GM12878 (cell line): ENCODE measurements around the gene IQCK. TPM values are rescaled to one million over a fixed set of nuclear protein-coding genes. Genes with fewer than 3 reads are reported as not detected.

Source experiments
- ATAC-seq: fragments of 200-7000 bp; cut with Tn5 transposase; 3 replicates; pipeline ENCODE4 v1.9.1; 2020; ENCODE audit warnings: mild to moderate bottlenecking, moderate library complexity
- BruUV-seq: library from RNA; stranded (reverse); fragments of 400-500 nt; replicated peaks from 2 replicates; lab custom pipeline; 2021; lab: Mats Ljungman, UMichigan
- CTCF ChIA-PET: fragments of 300-600 bp; sonication (Branson Sonifier 250); formaldehyde crosslinking; extraction: SDS; loops from one replicate; lab custom pipeline; 2021; ENCODE audit warnings: inconsistent platforms; lab: Yijun Ruan, JAX
- POLR2A ChIA-PET: fragments of 350-600 bp; formaldehyde crosslinking; extraction: SDS; loops from one replicate; lab custom pipeline; 2021; ENCODE audit warnings: inconsistent platforms; lab: Charles Lee
- RAD21 ChIA-PET: fragments of 300-600 bp; sonication (Branson Sonifier 250); formaldehyde crosslinking; loops from one replicate; lab custom pipeline; 2023; ENCODE audit warnings: antibody characterized with exemption; ENCODE audit not compliant: unreplicated experiment; lab: Charles Lee
- SMC1A ChIA-PET: fragments of 300-600 bp; sonication (Branson Sonifier 250); formaldehyde crosslinking; loops from one replicate; lab custom pipeline; 2023; ENCODE audit not compliant: unreplicated experiment, uncharacterized antibody; lab: Charles Lee
- DNase-seq: peaks from one replicate; pipeline ENCODE4 v3.0.0-alpha.2; 2011; ENCODE audit warnings: low read depth, low spot score
- FAIRE-seq: peaks from 3 replicates; lab custom pipeline; 2011; peaks lifted over from hg19 to GRCh38; lab: Jason Lieb, UNC
- H2AFZ ChIP-seq: 2 replicates; pipeline ENCODE4 v1.6.0; 2011; ENCODE audit warnings: low read depth, low read length, control low read depth; ENCODE audit not compliant: control insufficient read depth
- H3K27ac ChIP-seq: 2 replicates; pipeline ENCODE4 v1.5.1; 2011; ENCODE audit warnings: control low read depth; ENCODE audit not compliant: control insufficient read depth, insufficient read depth
- H3K27me3 ChIP-seq, 2 experiments: replicated peaks in 1 of 2; 2 replicates each; pipeline versions ENCODE4 v1.6.0 to v1.6.1; 2011; ENCODE audit warnings: low read length in 1 of 2; ENCODE audit not compliant: control insufficient read depth in 2 of 2, insufficient read depth in 2 of 2
- H3K36me3 ChIP-seq, 2 experiments: 2 replicates each; pipeline ENCODE4 v1.5.1; 2011; ENCODE audit warnings: low read length in 1 of 2; ENCODE audit not compliant: control insufficient read depth in 2 of 2, insufficient read depth in 2 of 2
- H3K4me1 ChIP-seq: 2 replicates; pipeline ENCODE4 v1.6.1; 2011; ENCODE audit warnings: mild to moderate bottlenecking, low read length, moderate library complexity, mixed read lengths; ENCODE audit not compliant: control insufficient read depth, insufficient read depth
- H3K4me2 ChIP-seq: 2 replicates; pipeline ENCODE4 v1.6.0; 2011; ENCODE audit warnings: control low read depth; ENCODE audit not compliant: control insufficient read depth, insufficient read depth
- H3K4me3 ChIP-seq: fragments of 200-600 bp; sonication (generic); 2 replicates; pipeline ENCODE4 v1.5.1; 2016
- H3K79me2 ChIP-seq: 2 replicates; pipeline ENCODE4 v1.6.0; 2011; ENCODE audit warnings: low read length; ENCODE audit not compliant: control insufficient read depth, insufficient read depth
- H3K9ac ChIP-seq: 2 replicates; pipeline ENCODE4 v1.8.0; 2011; ENCODE audit warnings: low read length, control low read depth, mixed read lengths; ENCODE audit not compliant: control insufficient read depth, insufficient read depth
- H3K9me3 ChIP-seq: replicated peaks from 3 replicates; pipeline ENCODE4 v1.5.1; 2011; ENCODE audit warnings: mild to moderate bottlenecking, low read length; ENCODE audit not compliant: control insufficient read depth, insufficient read depth
- H4K20me1 ChIP-seq: 2 replicates; pipeline ENCODE4 v1.6.0; 2011; ENCODE audit not compliant: control insufficient read depth, insufficient read depth
- ATF3 ChIP-seq: IDR thresholded peaks from 2 replicates; pipeline ENCODE4 v1.6.1; 2011; ENCODE audit warnings: low read depth, mild to moderate bottlenecking, low read length, moderate library complexity, borderline replicate concordance; ENCODE audit errors: extremely low read depth
- EZH2 ChIP-seq: IDR thresholded peaks from 2 replicates; pipeline ENCODE4 v1.6.1; 2012; ENCODE audit warnings: low read depth, mild to moderate bottlenecking, control low read depth, inconsistent platforms, low read length, borderline replicate concordance; ENCODE audit not compliant: control insufficient read depth
- FOXK2 ChIP-seq: fragments of 450-650 bp; IDR thresholded peaks from 2 replicates; pipeline ENCODE4 v1.6.1; 2017; ENCODE audit warnings: mild to moderate bottlenecking, moderate library complexity
- IKZF1 ChIP-seq: fragments of 450-650 bp; conservative IDR thresholded peaks from 2 replicates; pipeline ENCODE4 v1.6.1; 2017; ENCODE audit warnings: antibody characterized with exemption, mild to moderate bottlenecking
- IRF5 ChIP-seq: fragments of 450-650 bp; IDR thresholded peaks from 2 replicates; pipeline ENCODE4 v1.6.1; 2017; ENCODE audit warnings: borderline replicate concordance
- JUNB ChIP-seq: IDR thresholded peaks from 2 replicates; pipeline ENCODE4 v1.6.1; 2016; ENCODE audit warnings: antibody characterized with exemption, mild to moderate bottlenecking
- MXI1 ChIP-seq: fragments of 150-350 bp; IDR thresholded peaks from 2 replicates; pipeline ENCODE4 v1.6.1; 2011; ENCODE audit warnings: low read depth, mild to moderate bottlenecking, inconsistent platforms, low read length, improper control_type of control experiment
- NFXL1 ChIP-seq: fragments of 450-650 bp; IDR thresholded peaks from 2 replicates; pipeline ENCODE4 v1.6.1; 2017; ENCODE audit warnings: antibody characterized with exemption, mild to moderate bottlenecking, borderline replicate concordance
- RBBP5 ChIP-seq: fragments of 200-600 bp; sonication (generic); conservative IDR thresholded peaks from 2 replicates; pipeline ENCODE4 v1.6.1; 2016
- SIN3A ChIP-seq: IDR thresholded peaks from 2 replicates; pipeline ENCODE4 v1.6.1; 2012; ENCODE audit warnings: low read depth, low read length, improper control_type of control experiment
- SKIL ChIP-seq: fragments of 450-650 bp; IDR thresholded peaks from 2 replicates; pipeline ENCODE4 v1.6.1; 2017; ENCODE audit warnings: mild to moderate bottlenecking, low read depth, inconsistent platforms; ENCODE audit not compliant: poor library complexity, severe bottlenecking
- SMAD5 ChIP-seq: IDR thresholded peaks from 2 replicates; pipeline ENCODE4 v1.6.1; 2016; ENCODE audit warnings: antibody characterized with exemption, low read depth
- SMARCA5 ChIP-seq: fragments of 450-650 bp; IDR thresholded peaks from 2 replicates; pipeline ENCODE4 v1.6.1; 2017; ENCODE audit warnings: mild to moderate bottlenecking
- TAF1 ChIP-seq: IDR thresholded peaks from 2 replicates; pipeline ENCODE4 v1.6.1; 2011; ENCODE audit warnings: mild to moderate bottlenecking, low read depth, low read length, borderline replicate concordance
- TARDBP ChIP-seq: IDR thresholded peaks from 2 replicates; pipeline ENCODE4 v1.6.1; 2016; ENCODE audit warnings: borderline replicate concordance
- TCF3 ChIP-seq: IDR thresholded peaks from 2 replicates; pipeline ENCODE4 v1.6.1; 2012; ENCODE audit warnings: low read depth, mild to moderate bottlenecking, low read length, borderline replicate concordance; ENCODE audit not compliant: insufficient read depth
- WRNIP1 ChIP-seq: IDR thresholded peaks from 2 replicates; pipeline ENCODE4 v1.6.1; 2011; ENCODE audit warnings: low read depth, low read length, improper control_type of control experiment, borderline replicate concordance
- ZNF687 ChIP-seq: fragments of 450-650 bp; IDR thresholded peaks from 2 replicates; pipeline ENCODE4 v1.6.1; 2017; ENCODE audit warnings: mild to moderate bottlenecking, moderate library complexity
- WGBS: methylation state at CpG from one replicate; pipeline ENCODE4 v1.1.6; 2016; ENCODE audit warnings: low lambda C conversion rate; ENCODE audit not compliant: insufficient replicate concordance, insufficient coverage; ENCODE audit errors: missing lambda C conversion rate; 5-methylcytosine and 5-hydroxymethylcytosine counted together
- in situ Hi-C: fragments of 300-500 bp; cut with MboI; formaldehyde crosslinking; loops from 9 replicates; pipeline ENCODE4 v1.14.3; 2018; ENCODE audit warnings: mixed read lengths
- intact Hi-C: fragments of 100-400 bp; cut with micrococcal nuclease; formaldehyde crosslinking; loops from one replicate; pipeline ENCODE4 v1.14.2; 2022; ENCODE audit not compliant: unreplicated experiment
- polyA plus RNA-seq, 11 experiments: library from polyadenylated mRNA; depleted of rRNA in 4 of 11; unstranded in 6 of 11; stranded (reverse) in 5 of 11; fragments of >200 nt; fragmentation: Nextera tagmentation in 4 of 11; fragmentation: Illumina TruSeq in 1 of 11; extraction: Ambion mirVana in 4 of 11; extraction: Trizol in 1 of 11; gene quantifications; 1 replicate in 1 of 11; 2 replicates in 10 of 11; pipeline versions ENCODE4 v1.2.1 to v1.2.3, GENCODE V29; 2011 to 2016; ENCODE audit warnings: inconsistent platforms in 2 of 11, missing spikeins in 2 of 11, low read depth in 1 of 11
- total RNA-seq, 4 experiments: library from RNA; depleted of rRNA in 3 of 4; stranded (reverse); fragments of >200 nt in 3 of 4; fragmentation: Illumina TruSeq in 1 of 4; extraction: Trizol in 1 of 4; gene quantifications; 2 replicates each; pipeline versions ENCODE4 v1.2.1 to v1.2.3, GENCODE V29; 2013 to 2021

The IQCK gene
- total and polyA plus RNA-seq, 10 of the 15 experiments (the other 5 are each of a cell fraction or from before 2014, with no cell fraction given) = 1.0 to 4.2 (median 2.4) TPM

- Histone ChIP-seq H3K36me3 (peaks cover 2 to 4% of the 10 kb centered on the region in 2 experiments; a peak in 2 of 4 replicates), H3K9me3 (no peaks in the 10 kb centered on the region), H3K27me3 (no peaks in the 10 kb centered on the region), H3K4me2 (peak overlapping the region; percentile 39), H3K4me1 (peaks cover 4% of the 10 kb centered on the region; the same call in 1 of the 2 replicates), H2AFZ (peak overlapping the region; percentile 97), H3K27ac (peak overlapping the region; percentile 73), H3K9ac (peak overlapping the region; percentile 98), H3K4me3 (peak overlapping the region; percentile 97), H3K79me2 (peaks cover 26% of the 10 kb centered on the region), H4K20me1 (no peaks in the 10 kb centered on the region)
- BruUV-seq = no TSS peak
- CTCF ChIA-PET = interaction anchor here (1.2 kb wide), 1 partner anchor 169 kb away, joined by 3 read pairs; no protein-coding TSS in a partner anchor
- RAD21 ChIA-PET = no interaction called here
- DNase-seq (no peak), FAIRE-seq (no peak), ATAC-seq (peak; percentile 46)
- SMC1A ChIA-PET = interaction anchor here (1.5 kb wide), 1 partner anchor 119 kb away, joined by 4 read pairs; no protein-coding TSS in a partner anchor
- intact Hi-C loops (loop anchor here (2.0 kb wide), 1 partner anchor 169 kb away; no protein-coding TSS in a partner anchor), in situ Hi-C loops (no loop called here)
- POLR2A ChIA-PET = no interaction called here
- WGBS = 0% methylated on average over 9 of the region's 10 CpGs
- no peak for TF ChIP-seq SIN3A
- TF ChIP-seq MXI1 = no peak
- no peak for TF ChIP-seq FOXK2
- TF ChIP-seq EZH2 = no peak
- no peak for TF ChIP-seq IRF5
- TF ChIP-seq TARDBP = no peak
- TF ChIP-seq SMARCA5 = no peak
- TF ChIP-seq SKIL = no peak
- TF ChIP-seq ZNF687 = no peak
- no peak for TF ChIP-seq SMAD5
- TF ChIP-seq TCF3 = no peak
- TF ChIP-seq IKZF1 = no peak
- no peak for TF ChIP-seq WRNIP1
- no peak for TF ChIP-seq RBBP5
- no peak for TF ChIP-seq TAF1
- TF ChIP-seq NFXL1 = no peak
- no peak for TF ChIP-seq JUNB
- no peak for TF ChIP-seq ATF3
Observed at GRCh38 chr16:19717314-19717713, 757 bp upstream of the IQCK start.
